HEK293 (cell line): ENCODE data around the gene RNF166.

ENCODE experiments used
- CTCF ChIP-seq: fragments of 450-650 bp; formaldehyde crosslinking; IDR thresholded peaks from 2 replicates; pipeline ENCODE4 v1.5.1; 2016; ENCODE audit warnings: missing biosample characterization, missing genetic modification characterization
- PATZ1 ChIP-seq: fragments of 450-650 bp; formaldehyde crosslinking; IDR thresholded peaks from 2 replicates; pipeline ENCODE4 v1.5.1; 2016; ENCODE audit warnings: missing biosample characterization, missing genetic modification characterization
- REPIN1 ChIP-seq: fragments of 450-650 bp; formaldehyde crosslinking; IDR thresholded peaks from 2 replicates; pipeline ENCODE4 v1.5.1; 2017; ENCODE audit warnings: missing biosample characterization, missing genetic modification characterization, low read depth
- SP7 ChIP-seq: fragments of 450-650 bp; formaldehyde crosslinking; IDR thresholded peaks from 2 replicates; pipeline ENCODE4 v1.5.1; 2016; ENCODE audit warnings: missing biosample characterization, missing genetic modification characterization
- ZFP37 ChIP-seq: fragments of 450-650 bp; formaldehyde crosslinking; IDR thresholded peaks from 2 replicates; pipeline ENCODE4 v1.5.1; 2016; ENCODE audit warnings: missing biosample characterization, missing genetic modification characterization
- ZNF10 ChIP-seq: fragments of 450-650 bp; formaldehyde crosslinking; IDR thresholded peaks from 2 replicates; pipeline ENCODE4 v1.5.1; 2017; ENCODE audit warnings: missing biosample characterization, missing genetic modification characterization
- ZNF132 ChIP-seq: fragments of 450-650 bp; formaldehyde crosslinking; IDR thresholded peaks from 2 replicates; pipeline ENCODE4 v1.5.1; 2017; ENCODE audit warnings: missing biosample characterization, missing genetic modification characterization, borderline replicate concordance
- ZNF214 ChIP-seq: fragments of 450-650 bp; formaldehyde crosslinking; IDR thresholded peaks from 2 replicates; pipeline ENCODE4 v1.5.1; 2017; ENCODE audit warnings: missing biosample characterization, mild to moderate bottlenecking, missing genetic modification characterization, borderline replicate concordance
- ZNF274 ChIP-seq, 2 experiments: fragments of 200-500 bp in 1 of 2; fragments of 450-650 bp in 1 of 2; sonication (Bioruptor generic) in 1 of 2; formaldehyde crosslinking in 1 of 2; IDR thresholded peaks; 2 replicates each; pipeline versions ENCODE4 v1.5.1 to v1.6.1; 2014 to 2016; ENCODE audit warnings: borderline replicate concordance in 1 of 2, inconsistent platforms in 1 of 2, low read length in 1 of 2, missing biosample characterization in 1 of 2, missing genetic modification characterization in 1 of 2
- ZNF544 ChIP-seq: fragments of 450-650 bp; formaldehyde crosslinking; IDR thresholded peaks from 2 replicates; pipeline ENCODE4 v1.5.0; 2017; ENCODE audit warnings: missing biosample characterization, missing genetic modification characterization

GRCh38 chr16:88722784-88723506 is 16.7 kb upstream of the RNF166 start:
- no peak for TF ChIP-seq ZFP37 (tag by site-specific recombination)
- TF ChIP-seq ZNF274 (IDR thresholded peaks at IDR 0.05; ENCODE audit: low read length) = no peak
- no peak for TF ChIP-seq ZNF274 (tag by site-specific recombination; IDR thresholded peaks at IDR 0.05; ENCODE audit: borderline replicate concordance)
- TF ChIP-seq ZNF214 = no peak
- no peak for TF ChIP-seq ZNF10 (tag by site-specific recombination)
- no peak for TF ChIP-seq REPIN1
- TF ChIP-seq ZNF132 (tag by site-specific recombination) = no peak
- TF ChIP-seq PATZ1 = no peak
- TF ChIP-seq ZNF544 (tag by site-specific recombination) = no peak
- TF ChIP-seq SP7 (tag by site-specific recombination) = no peak
- TF ChIP-seq CTCF = no peak
